AG09319 (cell line): ENCODE results near the gene OPCML.

Experiments used
- DNase-seq: peaks from one replicate; pipeline ENCODE4 v3.0.0-alpha.2; 2010; ENCODE audit warnings: low read depth; ENCODE audit errors: extremely low read depth
- TF ChIP-seq, protein P1 (sequence below): IDR thresholded peaks from 2 replicates; pipeline ENCODE4 v1.5.1; 2011; ENCODE audit warnings: low read depth, mild to moderate bottlenecking, inconsistent platforms, low read length, moderate library complexity

The OPCML gene

DNA sequence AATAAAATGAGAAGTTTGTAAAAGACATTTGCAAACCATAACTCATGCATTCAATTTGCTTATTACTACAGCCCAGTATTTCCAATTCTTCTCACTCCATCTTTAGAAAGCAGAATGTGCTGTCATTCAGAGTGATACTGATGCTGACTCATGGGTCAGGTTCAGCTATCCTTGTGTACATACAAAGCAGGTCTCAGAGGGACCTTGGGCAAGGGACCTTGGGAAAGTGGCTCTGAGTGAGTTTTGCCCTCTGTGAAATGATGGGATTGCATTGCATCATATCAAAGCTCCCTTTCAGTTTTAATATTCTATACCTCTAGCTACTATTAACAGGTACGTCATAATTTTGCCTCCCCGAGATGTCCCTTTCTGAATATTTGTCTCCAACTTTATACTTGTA is 848.7 kb downstream of the OPCML start:
- TF ChIP-seq, protein P1, sequence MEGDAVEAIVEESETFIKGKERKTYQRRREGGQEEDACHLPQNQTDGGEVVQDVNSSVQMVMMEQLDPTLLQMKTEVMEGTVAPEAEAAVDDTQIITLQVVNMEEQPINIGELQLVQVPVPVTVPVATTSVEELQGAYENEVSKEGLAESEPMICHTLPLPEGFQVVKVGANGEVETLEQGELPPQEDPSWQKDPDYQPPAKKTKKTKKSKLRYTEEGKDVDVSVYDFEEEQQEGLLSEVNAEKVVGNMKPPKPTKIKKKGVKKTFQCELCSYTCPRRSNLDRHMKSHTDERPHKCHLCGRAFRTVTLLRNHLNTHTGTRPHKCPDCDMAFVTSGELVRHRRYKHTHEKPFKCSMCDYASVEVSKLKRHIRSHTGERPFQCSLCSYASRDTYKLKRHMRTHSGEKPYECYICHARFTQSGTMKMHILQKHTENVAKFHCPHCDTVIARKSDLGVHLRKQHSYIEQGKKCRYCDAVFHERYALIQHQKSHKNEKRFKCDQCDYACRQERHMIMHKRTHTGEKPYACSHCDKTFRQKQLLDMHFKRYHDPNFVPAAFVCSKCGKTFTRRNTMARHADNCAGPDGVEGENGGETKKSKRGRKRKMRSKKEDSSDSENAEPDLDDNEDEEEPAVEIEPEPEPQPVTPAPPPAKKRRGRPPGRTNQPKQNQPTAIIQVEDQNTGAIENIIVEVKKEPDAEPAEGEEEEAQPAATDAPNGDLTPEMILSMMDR: no peak
- no peak for DNase-seq

DNA sequence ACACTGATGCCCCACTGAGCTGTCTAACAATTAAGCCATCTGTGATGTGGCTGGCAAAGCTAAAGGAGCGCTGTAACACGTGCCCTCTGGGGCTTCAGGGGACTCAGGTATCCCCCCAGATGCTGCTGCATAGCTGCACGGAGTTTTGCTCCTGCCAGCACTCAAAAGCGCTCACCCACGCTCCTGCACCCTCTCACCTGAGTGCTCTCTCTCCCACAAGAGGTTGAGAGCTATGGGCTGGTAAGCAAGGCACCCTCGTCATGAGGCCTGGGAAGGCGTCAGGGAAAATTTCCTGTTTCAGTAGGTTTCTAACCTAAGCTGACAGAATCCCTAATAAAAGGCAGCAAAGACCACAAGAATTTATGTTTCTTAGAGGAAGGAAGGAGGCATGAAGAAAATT is 850.3 kb downstream of the OPCML start:
- DNase-seq: no peak
- TF ChIP-seq, protein P1: no peak

DNA sequence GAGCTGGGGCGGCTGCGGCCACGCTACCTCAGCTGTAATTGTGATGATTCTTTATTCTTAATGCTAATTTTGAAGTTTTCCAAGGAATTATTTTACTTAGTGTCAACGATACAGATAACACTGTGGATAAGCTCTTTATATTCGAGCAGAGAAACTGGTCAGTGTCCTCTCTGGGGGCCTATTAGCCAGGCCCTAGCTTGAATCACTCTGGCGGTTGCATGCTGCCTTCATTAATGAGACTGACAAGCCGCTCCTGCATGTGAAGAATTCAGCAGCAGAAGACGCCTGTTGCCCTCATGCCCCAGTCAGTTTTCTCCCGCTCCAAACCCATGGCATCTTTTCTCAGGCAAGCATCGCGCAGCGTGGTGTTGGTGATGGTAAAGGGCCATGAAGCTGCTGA is 851.7 kb downstream of the OPCML start:
- DNase-seq: no peak
- TF ChIP-seq, protein P1: no peak

DNA sequence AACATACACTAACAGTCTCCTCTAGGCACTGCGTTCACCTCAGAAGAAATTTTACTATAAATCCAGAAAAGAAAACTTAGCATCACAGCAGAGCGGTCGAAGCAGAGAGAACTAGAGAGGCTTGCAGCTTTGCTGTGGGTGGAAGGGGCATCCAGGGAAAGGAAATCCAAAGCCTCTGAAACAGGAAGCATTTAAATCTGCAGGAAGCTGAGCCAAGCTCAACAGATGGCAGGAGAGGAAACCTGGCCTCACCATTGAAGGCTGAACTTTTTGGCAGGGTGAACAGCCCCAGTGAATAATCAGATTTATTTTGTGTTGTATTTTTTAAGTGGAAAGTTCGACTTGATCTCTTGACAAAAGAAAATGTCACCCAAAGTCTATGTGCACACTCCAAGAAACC is 858.1 kb downstream of the OPCML start:
- no peak for DNase-seq
- TF ChIP-seq, protein P1: no peak

DNA sequence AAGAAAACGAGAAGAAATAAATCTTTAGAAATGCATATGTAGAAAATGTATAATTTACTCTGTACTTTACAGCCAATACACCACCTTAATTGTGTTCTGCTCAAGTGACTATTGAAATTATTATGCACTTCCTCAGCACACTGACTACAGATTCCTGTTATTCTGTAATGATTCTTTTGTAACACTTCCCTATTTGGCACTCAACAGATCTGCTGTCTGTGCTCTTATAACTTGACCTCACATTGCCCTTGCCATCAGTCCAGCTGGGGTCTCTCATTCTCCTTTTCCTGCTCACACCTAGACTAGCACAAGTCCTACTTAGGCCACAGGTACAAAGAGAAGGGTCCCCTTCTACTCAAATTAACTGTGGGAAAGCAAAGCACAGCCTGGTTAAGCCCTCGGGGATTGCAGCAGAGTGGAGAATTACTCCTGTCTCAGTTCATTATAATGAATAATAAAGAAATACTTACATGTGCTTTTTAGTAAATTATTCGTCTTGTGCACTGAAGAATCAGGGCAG is 860.4 kb downstream of the OPCML start:
- TF ChIP-seq, protein P1: no peak
- DNase-seq: no peak

DNA sequence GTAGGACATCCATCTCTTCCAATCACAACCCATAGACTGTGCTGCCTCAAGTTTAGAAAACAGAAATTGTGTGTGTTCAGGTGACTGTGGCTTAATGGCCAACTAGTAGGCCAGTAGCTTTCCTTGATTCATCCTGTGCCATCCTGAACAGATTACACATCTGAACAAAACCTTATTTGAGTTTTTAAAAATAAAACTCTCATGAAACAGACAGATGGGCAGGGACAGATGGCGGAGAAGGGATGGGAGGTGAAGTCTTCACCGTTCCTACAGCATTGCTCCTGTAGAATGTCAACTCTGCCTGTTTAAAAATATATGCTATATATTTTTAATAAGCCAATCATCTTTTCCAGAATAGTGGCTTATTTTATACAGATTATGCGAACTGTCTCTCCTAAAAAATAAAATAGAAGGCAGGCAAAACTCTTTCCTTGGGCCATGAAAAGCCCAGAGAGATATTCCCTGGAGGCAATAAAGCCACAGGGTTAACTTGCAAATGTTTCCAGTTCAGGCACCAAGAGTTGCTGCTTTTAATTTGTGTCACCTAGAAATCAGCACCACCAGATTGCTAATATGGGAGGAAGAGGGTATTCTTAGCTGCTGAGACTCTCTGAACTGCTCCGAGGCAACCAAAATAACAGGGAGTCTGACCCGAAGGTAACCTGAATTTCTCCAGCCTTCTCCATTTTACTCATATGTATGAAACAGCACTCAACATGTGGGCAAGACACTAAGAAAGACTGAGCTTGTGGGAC is 861.2 kb downstream of the OPCML start:
- TF ChIP-seq, protein P1: no peak
- no peak for DNase-seq

DNA sequence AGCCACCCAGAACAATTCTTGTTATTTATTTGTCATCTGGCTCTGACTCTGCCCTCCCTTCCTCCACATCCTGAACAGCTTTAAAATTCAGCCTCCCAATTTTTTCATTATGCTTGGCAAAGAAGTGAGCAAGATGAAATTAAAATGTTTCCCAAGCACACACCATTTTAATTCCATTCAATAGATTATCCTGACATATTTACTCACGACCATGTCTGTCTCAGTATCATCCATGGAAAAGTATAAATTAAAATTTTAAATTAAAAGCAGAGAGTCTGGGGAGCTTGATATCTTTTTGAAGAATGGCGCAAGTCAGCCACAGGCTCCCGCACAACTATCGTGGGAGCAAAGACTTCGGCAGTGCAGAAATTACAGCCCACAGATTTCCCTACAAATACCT is 862.4 kb downstream of the OPCML start:
- DNase-seq: no peak
- TF ChIP-seq, protein P1: no peak
